Measurements from ENCODE around the gene SYNPO.

SYNPO gene

DNA sequence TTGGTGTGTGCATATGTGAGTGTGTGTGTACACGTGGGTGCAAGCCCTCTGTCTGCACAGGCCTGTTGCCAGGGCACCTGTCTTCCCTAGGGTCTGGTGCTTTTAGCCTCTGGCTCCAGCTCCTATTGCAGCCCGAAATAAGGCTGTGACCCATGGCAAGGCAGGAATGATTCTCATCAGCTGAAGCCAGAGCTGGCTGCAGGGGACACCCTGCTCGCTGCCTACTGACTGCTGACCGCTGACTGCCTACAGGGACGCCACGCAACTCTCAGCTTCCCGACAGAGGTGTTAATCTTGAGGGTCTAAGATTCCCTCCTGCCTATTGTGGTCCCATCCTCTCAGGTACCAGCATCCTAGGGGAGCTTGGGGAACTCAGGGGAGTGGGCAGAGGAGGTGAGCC lies 20.6 kb downstream of the SYNPO start, which contains the start of gene MYOZ3:
Gene MYOZ3 (plus strand): TSS at position 166 of the 400 bp plus-strand sequence. CDS start 1,691 bp downstream, outside the sequence.
- no peak for DNase-seq

DNA sequence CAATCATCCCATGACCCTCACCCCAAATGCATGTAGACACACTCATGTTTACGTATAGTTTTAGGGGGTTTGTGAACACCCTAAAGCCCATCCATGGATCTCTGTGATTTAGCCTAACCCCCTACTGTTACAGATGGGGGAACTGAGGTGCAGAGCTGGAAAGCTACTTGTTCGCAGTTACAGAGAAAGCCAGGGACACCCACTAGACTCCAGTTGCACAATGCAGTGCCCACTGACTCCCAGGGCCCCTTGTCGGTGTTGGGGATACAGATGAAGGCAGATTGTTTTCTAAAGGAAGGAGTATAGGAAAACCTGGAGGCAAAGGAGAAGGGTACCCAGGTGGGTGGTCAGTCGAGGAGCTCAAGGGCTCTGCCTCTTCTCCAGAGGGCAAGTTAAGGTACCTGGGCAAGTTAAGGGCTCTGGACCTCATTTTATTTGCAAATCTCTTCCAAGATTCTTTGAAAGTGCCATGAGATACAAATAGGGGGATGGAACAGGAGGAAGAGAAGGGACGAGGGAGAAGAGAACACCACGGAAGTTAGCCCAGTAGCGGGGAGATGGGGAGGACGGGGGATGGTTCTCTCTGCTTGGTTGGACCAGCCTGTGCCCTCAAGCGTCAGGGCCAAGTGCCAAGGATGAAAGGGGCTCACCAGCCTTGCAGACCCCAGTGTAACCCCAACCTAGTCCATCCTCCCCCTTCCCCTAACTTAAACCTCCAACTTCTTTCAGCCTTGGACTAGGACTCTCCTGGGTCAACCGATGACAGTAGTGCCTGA lies 21.5 kb downstream of the SYNPO start:
- DNase-seq = no peak

- no peak for DNase-seq
Observed at GRCh38 chr5:150662731-150663516, 22.5 kb downstream of the SYNPO start.

- DNase-seq = no peak
Observed at GRCh38 chr5:150663936-150664335, 23.5 kb downstream of the SYNPO start.

- no peak for DNase-seq
Observed at GRCh38 chr5:150665044-150665443, 24.6 kb downstream of the SYNPO start.

- DNase-seq = no peak
Observed at GRCh38 chr5:150670275-150670947, 30.0 kb downstream of the SYNPO start.

- DNase-seq = no peak
Observed at GRCh38 chr5:150670948-150671310, 30.5 kb downstream of the SYNPO start.

DNA sequence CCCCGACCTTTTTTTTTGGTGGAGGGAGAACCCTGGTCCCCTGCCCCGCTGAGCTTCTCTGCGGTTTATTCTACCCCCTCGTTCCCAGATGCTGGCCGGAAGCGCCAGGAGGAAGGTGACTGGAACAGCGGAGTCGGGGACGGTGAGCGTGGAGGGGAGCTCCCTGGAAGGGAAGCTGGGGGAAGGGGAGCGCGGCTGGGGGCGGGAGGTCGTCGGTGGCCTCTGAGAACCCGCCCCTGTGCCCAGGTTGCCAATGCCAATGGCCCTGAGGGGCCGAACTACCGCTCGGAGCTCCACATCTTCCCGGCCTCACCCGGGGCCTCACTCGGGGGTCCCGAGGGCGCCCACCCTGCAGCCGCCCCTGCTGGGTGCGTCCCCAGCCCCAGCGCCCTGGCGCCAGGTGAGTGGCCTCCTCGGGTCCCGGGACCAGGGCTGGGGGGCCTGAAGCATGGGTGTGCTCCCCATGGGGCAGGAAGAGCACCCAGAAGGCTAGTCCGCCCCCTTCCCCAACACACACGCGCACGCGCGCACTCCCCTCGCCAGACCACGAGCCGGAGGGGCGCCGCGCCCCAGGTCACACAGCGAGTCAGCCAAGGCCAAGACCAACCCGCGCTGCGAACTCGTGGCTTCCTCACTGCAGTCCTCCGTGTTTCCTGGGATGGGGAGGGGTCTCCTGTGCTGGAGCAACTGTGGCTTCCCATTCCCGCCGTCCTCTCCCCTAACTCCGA lies 31.2 kb downstream of the SYNPO start:
- DNase-seq = no peak

DNA sequence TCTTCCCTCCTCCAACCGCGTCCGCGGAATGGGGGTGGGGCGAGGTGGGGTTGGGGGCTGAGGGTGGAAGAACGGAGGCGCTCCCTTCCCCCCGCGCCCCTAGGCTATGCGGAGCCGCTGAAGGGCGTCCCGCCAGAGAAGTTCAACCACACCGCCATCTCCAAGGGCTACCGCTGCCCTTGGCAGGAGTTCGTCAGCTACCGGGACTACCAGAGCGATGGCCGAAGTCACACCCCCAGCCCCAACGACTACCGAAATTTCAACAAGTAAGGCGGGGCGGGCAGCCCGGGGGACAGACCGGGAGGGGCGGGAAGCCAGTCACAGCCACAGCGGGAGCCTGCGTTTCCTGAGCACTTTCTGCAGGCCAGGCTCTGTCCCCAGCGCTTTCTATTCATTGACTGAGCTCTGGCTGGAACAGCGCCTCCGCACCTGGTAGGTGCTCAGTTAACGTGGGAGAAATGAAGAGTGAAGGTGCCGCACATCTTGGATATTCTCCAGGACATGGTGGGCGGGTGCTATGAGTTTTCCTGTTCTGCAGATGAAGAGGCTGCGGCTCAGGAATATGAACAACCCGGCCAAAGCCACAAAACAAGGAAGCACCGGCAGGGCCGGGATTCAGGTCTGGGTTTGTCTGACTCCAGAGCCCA lies 31.9 kb downstream of the SYNPO start:
- peak; percentile 20 for DNase-seq

- no peak for DNase-seq
Observed at GRCh38 chr5:150672884-150673275, 32.4 kb downstream of the SYNPO start.

DNA sequence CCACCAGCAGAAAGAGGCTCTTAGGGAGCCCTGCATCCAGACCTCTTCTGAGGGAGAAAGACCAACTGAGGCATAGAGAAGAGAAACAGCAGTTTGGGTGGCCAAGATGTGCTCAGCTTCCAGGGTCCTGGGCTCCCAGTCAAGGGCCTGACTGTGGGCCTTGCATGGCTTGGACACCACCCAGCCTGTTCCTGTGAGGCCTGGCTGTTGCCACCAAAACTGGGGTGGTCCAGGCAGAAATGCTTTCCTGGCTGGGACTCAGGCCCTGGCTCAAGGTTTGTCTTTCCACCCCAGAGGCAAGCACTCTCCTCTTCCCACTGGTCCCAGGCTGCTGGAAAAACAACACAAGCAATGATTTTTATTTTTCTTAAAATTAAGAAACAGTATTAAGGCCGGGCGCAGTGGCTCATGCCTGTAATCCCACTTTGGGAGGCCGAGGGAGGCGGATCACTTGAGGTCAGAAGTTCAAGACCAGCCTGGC lies 33.9 kb downstream of the SYNPO start:
- DNase-seq = no peak

DNA sequence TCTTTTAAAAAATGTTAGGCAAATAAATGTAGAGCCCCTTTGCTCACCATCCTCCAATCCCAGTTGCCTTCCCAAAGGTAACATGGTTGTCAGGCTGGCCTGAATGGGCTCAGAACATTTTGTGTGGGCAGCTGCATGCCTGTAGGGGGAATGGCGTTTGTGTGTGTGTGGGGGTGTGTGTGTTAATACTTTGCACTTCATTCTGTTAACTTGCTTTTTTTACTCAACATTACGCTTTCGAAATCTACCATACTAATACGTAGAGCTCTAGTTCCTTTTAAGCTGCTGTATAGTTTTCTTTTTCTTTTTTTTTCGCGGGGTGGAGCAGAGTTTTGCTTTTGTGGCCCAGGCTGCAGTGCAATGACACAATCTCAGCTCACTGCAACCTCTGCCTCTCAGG lies 34.6 kb downstream of the SYNPO start:
- DNase-seq = no peak

- DNase-seq = no peak
Observed at GRCh38 chr5:150676578-150676977, 36.1 kb downstream of the SYNPO start.

DNA sequence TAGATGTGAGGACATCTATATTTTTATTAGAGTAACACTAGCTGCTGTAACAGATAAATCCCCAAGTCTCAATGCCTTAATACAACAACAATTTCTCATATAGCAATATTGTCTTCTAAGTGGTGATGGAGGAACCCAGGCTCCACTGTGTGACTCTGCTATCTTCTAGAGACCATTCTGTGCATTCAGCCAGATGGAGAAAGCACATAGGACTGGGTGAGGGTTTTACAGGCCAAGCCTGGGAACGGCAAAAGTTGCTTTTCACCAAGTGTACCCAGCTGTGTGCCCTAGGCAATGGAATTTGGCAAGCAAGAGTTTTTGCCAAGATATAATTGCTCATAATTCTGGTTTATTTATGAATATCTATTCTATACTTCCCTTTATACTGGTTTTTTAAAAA lies 48.7 kb downstream of the SYNPO start:
- DNase-seq = no peak

DNA sequence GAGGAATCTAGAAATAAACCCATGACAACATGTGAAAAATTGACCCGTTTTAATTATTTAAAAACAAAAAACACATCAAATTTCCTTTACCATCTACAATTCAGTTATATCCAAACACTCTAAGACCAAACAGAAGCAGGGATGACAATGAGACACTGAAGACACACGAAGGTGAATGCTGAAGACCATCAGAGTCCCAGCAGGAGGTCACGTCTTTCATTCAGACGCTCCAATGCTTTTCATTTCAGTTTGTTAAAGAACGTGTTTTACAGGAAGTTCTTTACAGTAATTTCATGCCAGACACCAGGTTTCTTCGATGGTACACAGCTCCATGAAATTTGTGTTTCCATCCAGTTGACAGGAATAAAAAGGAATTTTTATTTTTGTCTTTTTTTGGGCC lies 50.3 kb downstream of the SYNPO start:
- no peak for DNase-seq

DNA sequence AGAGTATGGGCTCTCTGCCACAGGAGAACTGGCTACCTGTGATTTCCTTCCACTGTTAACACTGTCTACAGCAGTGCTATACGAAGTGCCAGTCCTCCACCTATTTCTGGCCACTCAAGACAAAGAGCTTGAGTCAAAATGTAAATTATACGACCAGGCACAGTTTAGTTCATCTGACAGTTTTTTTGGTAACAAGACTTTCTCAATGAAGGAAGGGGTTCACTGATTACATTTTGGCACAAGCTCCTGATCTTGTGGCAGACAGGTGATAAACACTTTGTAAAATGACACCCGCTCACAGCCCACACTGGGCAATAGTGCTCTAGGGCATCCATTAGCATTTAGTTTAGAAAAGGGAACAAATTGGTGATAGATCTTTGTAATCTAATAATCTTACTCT lies 51.8 kb downstream of the SYNPO start:
- DNase-seq = no peak

DNA sequence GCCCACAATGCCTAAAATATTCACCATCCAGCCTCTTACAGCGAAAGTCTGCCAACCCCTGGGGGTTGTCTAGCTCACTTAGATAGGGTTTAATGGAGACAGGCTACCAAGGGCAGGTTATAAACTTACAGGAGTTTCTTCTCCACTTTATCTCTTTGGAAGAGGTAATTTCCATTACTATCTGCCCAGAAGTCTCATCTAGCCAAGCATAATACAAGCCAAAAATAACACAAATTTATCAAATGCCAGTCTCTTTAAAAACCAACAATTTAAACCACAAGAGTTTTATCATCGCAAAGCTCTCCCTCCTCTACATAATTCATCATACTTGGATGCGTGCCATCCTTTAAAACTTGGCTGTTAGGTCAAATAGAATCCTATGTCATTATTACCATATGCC lies 54.2 kb downstream of the SYNPO start:
- DNase-seq = no peak

DNA sequence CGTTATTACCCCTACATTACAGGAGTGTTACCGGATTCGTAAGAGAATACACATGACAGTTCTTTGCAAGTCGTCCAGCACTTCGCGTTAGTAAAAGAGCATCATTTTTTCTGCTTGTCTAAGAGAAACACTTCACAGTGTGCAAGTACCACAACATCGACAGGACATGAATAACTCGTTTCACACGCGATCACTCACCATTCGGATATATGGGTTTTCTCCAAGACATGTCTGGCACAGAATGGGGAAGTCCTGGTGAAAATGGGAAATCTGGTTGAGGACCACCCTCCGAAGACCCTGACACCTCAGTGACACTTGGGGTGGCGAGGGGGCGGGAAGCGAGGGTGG lies 59.8 kb downstream of the SYNPO start:
- DNase-seq = no peak

DNA sequence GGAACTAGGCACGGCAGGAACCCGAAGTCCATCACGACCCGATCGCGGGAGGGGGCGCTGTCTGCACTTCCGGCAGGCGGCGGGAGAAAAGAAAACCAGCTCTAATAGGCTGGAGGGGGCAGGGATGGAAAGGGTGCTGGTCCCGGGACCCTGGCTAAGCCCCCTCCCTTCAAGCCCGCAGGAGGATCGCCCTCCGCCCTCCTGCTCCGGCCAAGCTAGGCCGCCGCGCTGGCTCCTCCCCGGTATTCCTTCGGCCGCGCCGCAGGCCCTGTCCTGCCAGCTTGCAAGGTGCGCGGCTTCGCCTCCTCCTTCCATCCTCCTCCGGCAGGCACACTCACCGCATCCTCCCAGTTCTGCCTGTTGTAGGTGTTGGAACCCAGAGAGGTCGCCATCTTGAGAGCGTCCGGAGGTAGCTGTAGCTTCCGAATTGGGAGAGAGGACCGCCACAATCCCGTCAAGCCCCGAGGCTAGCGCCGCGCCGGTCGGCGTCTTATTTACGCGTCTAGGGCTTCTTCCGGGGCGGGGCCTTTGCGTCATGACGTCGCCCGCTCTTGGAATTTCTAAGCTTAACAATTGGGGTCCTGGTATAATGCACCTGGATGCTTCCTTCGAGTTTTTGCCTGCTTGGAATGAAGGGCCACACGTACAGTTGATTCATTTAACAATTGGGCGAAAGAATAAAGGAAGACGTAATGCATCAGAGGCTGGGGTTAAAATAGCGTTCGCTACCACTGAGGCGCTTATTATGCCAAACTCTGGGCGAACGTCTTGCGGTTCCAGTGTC lies 60.3 kb downstream of the SYNPO start, which contains the start of gene RBM22:
Gene RBM22 (minus strand): TSS at position 469 of the 784 bp plus-strand sequence. CDS start 77 bp downstream, at position 392.
- DNase-seq = peak; percentile 79

GRCh38 chr5:150703762-150704161 lies 63.3 kb downstream of the SYNPO start:
- DNase-seq = no peak

GRCh38 chr5:150706776-150707390 lies 66.4 kb downstream of the SYNPO start:
- DNase-seq = no peak

Measured in NCI-H2029 treated with DMSO at 0.1 percent for 48 hours (cell line).